ENCODE results near the gene OARD1.

OARD1 gene

GRCh38 chr6:41085182-41085581 lies 13.0 kb upstream of the OARD1 start:
- TF ChIP-seq, protein P1, sequence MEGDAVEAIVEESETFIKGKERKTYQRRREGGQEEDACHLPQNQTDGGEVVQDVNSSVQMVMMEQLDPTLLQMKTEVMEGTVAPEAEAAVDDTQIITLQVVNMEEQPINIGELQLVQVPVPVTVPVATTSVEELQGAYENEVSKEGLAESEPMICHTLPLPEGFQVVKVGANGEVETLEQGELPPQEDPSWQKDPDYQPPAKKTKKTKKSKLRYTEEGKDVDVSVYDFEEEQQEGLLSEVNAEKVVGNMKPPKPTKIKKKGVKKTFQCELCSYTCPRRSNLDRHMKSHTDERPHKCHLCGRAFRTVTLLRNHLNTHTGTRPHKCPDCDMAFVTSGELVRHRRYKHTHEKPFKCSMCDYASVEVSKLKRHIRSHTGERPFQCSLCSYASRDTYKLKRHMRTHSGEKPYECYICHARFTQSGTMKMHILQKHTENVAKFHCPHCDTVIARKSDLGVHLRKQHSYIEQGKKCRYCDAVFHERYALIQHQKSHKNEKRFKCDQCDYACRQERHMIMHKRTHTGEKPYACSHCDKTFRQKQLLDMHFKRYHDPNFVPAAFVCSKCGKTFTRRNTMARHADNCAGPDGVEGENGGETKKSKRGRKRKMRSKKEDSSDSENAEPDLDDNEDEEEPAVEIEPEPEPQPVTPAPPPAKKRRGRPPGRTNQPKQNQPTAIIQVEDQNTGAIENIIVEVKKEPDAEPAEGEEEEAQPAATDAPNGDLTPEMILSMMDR (IDR thresholded peaks at IDR 0.05; ENCODE audit: low read depth, low read length, missing control alignments), result no peak
- H3K4me3 ChIP-seq (replicated peaks; ENCODE audit: low read depth, low read length), result no peak overlapping the region
- DNase-seq (ENCODE audit: extremely low read depth, low read depth), result no peak

GRCh38 chr6:41083072-41083471 lies 10.9 kb upstream of the OARD1 start:
- no peak overlapping the region for H3K4me3 ChIP-seq (replicated peaks; ENCODE audit: low read depth, low read length)
- TF ChIP-seq, protein P1 (IDR thresholded peaks at IDR 0.05; ENCODE audit: low read depth, low read length, missing control alignments), result no peak
- no peak for DNase-seq (ENCODE audit: extremely low read depth, low read depth)

DNA sequence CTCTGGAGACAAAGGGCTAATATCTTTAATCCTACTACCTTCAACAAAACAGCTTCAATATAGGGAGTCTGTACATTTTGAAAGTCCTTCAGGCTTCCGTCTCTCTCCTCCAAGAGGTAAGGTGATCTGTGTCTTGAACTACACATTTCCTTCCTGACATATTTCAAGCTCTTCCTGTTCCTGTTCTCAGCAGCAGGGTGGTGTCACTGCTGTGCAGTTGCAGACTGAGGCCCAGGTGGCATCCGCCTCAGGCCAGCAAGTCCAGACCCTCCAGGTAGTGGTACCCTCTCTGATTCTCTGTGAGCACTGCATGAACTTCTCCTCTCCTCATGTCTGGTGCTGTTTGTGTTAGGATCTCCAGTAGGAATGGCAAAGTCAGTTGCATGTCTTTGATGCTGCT lies 8.5 kb upstream of the OARD1 start:
- TF ChIP-seq, protein P1 (IDR thresholded peaks at IDR 0.05; ENCODE audit: low read depth, low read length, missing control alignments), result no peak
- H3K4me3 ChIP-seq (replicated peaks; ENCODE audit: low read depth, low read length), result no peak overlapping the region
- DNase-seq (ENCODE audit: extremely low read depth, low read depth), result no peak

DNA sequence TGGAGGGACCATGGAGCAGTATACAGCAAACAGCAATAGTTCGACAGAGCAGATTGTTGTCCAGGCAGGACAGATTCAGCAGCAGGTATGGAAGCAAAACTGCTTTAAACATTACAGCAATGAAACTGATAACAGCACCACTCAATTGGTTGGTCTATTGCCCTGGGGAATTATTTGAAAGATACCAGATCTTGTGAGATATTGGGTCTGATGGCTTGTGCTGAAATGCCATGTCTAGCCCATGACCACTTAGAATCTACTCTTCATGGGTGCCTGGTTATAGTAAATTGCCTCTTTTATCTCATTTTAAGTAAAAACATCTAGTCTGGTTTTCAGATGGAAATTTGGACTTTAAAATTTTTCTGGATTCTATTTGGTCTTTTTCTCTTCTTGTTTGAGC lies 6.9 kb upstream of the OARD1 start:
- no peak for DNase-seq (ENCODE audit: extremely low read depth, low read depth)
- no peak overlapping the region for H3K4me3 ChIP-seq (replicated peaks; ENCODE audit: low read depth, low read length)
- TF ChIP-seq, protein P1 (IDR thresholded peaks at IDR 0.05; ENCODE audit: low read depth, low read length, missing control alignments), result no peak

DNA sequence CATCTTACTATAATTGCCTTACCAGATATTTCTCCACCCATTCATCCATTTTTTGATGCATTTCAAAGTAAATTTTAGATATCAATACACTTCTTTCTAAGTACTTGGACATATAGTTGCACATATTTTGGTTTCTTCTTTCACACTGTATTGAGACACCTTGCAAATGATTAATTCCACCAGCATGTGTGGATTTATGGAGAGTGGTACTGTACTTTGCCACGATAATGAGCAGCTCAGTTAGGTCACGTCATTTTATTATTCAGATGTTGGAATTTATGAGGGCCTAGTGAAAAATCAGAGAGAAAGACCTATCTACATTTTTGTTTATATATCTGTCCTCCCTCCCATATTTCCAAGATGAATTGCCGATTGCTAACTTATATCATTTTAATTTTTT lies 5.9 kb upstream of the OARD1 start:
- no peak for DNase-seq (ENCODE audit: extremely low read depth, low read depth)
- no peak overlapping the region for H3K4me3 ChIP-seq (replicated peaks; ENCODE audit: low read depth, low read length)
- TF ChIP-seq, protein P1 (IDR thresholded peaks at IDR 0.05; ENCODE audit: low read depth, low read length, missing control alignments), result no peak

GRCh38 chr6:41077536-41077935 lies 5.4 kb upstream of the OARD1 start:
- no peak overlapping the region for H3K4me3 ChIP-seq (replicated peaks; ENCODE audit: low read depth, low read length)
- no peak for DNase-seq (ENCODE audit: extremely low read depth, low read depth)
- TF ChIP-seq, protein P1 (IDR thresholded peaks at IDR 0.05; ENCODE audit: low read depth, low read length, missing control alignments), result no peak

Measured in HFF-Myc (cell line).